HG03060 (cell line): ENCODE measurements around the gene FILIP1L.

Source experiments
- ATAC-seq: cut with Tn5 transposase; IDR thresholded peaks from one replicate; pipeline ENCODE4 v1.9.1; 2021; ENCODE audit warnings: low read depth, moderate number of reproducible peaks; ENCODE audit not compliant: unreplicated experiment

Gene FILIP1L

DNA sequence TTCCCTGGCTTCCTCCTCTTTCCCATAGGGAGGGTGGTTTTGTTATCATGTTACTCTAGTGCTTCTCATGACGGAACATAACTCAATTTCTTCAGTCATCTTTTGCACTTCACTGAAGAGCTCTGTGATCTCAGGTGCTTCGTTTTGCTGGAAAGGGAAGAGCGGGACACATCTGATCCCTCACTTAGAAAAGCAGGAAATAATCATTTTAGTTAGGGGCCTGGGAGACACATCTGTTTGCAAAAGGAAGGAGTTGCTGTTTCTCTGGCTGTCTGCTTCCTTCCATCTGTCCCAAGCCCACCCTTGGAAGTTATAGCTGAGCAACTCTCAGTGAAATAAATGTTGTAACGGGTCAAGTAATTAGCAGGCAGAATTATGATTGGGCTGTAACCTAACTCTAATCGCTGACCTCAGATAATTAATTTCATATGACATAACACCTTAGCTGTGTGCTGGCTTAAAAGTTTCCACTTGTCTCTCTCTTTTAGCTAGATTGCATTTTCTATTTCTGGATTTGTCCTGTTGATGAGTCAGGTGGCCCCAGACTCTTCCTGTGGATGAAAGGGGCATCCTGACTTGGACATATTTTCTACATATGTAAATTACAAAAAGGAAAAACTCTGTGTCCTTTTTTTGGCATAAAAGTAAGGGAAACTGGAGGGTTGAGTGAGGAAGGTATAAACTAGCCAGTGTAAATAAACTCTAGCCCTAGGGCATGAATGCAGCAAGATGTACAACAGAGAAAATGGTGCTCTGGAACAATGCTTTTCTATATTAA, 11.0 kb upstream of the FILIP1L start:
- no peak for ATAC-seq

GRCh38 chr3:100124201-100124761, 10.0 kb upstream of the FILIP1L start:
- no peak for ATAC-seq

- ATAC-seq, result no peak
These were observed 8.8 kb upstream of the FILIP1L start for GRCh38 chr3:100123112-100123511.

- no peak for ATAC-seq
These were observed 8.0 kb upstream of the FILIP1L start for GRCh38 chr3:100122321-100122720.

DNA sequence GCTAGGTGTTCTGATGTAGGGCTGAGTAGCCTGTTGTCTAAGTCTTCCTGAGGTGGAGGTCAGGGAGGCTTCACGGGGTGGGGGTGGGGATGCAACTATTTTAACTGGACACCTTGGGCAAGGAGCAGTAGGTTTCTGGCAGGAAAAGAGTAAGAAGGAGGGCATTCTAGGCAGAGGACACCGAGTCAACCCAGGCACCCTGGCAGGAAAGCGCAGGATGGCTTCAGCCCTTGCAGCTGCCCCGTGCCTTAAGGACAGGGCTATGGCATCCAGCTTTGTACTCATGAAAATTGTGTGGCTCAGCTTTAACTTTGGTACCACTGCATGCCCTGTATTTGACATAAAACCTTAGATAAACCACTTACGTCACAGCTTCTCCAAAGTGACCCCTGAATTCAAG, 6.4 kb upstream of the FILIP1L start:
- ATAC-seq, result no peak

DNA sequence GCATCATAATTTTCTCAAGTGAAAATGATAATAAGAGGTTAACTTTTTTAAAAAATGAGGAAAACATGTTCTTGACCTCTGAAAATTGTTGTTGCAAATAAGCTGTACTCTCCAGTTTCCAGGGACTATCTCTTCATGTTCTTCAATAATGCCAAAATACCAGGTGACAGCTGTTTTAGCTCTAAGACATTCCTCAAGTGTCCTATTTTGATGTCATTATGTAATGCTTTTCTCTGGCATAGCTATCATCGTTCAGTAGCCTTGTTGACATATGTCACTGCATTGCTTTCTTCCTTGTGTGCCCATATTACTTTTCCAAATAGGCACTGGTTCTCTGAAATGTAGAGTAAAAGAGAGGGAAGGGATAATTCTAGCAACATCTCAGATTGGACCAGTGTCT, 5.7 kb upstream of the FILIP1L start:
- no peak for ATAC-seq

DNA sequence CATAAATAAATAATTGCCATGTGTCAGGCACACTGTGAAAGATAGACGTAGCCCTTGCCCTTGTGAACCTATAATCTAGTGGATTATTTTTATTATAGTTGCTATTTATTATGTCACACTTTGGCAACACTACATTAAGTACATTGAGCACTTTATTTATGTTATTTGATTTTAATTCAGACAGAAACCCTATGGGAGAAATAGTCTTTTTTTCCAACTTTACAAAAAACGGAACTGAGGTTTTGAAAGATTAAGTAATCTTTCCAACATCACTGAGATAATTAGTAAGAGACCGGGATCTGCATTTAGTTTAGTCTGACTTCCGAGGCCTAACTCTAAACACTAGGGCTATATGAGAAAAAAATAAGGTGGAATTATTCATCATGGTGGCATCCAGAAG, 2.8 kb upstream of the FILIP1L start:
- no peak for ATAC-seq

DNA sequence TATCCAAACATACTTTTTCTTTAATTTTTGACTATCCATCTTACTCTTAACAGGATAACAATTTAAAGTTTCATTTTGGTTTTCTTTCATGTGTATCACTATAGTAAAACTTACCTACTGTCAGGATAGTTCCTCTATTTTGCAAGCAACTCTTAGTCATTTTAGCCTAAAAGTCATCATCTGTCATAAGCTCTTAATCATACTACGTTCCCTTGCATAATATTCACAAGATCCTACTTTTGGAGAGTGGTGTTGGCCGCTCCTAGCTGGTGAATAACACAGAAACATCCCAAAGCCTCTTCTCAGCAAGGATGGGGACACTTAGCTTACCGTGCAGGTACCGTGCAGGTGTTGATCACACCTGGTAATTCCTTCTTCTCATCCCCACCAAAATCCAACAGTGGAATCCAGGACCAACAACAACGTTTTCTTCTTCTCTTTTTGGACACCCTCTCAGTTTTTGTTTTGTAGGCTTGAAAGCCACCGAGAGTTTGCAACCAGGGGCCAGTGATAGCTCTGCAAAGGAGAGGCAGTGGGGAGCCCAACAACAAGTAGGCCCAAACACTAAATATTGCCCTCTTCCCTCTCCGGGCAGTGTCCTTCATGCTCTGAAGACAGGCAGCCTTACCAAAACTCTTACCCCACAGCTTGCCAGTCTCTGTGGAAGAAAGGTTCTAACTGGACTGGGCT, 433 bp downstream of the FILIP1L start:
- no peak for ATAC-seq

GRCh38 chr3:100111728-100112127, 2.6 kb downstream of the FILIP1L start:
- ATAC-seq, result no peak

GRCh38 chr3:100110162-100110561, 4.1 kb downstream of the FILIP1L start:
- ATAC-seq, result no peak

GRCh38 chr3:100108464-100109079, 5.7 kb downstream of the FILIP1L start:
- ATAC-seq, result no peak

DNA sequence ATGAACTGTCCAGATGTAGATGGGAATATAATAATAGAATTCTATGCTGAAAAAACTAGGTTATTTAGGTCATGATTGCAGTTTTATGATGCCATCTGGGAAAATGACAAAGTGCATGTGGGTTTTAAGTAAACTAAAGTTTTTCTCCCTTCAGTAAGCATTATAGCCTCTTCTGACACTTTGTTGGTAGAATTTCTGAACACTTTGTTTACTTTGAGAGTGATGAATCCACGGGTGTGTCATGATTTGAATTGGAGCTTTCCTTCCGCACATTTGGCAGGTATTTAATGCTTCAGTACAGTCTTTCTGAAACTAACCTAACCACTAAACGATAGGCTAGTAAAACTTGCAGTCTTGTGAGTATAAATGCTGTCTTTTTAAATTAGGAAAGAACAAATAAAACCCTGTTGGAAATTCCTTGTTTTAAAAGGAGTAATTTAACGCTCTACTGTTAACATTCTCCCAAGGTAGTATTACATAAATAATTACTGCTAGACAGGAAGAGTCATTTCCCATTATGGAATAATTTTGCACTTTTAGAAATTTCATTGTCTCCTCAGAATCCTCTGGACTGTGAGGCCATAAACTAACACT, 7.0 kb downstream of the FILIP1L start:
- ATAC-seq, result no peak

GRCh38 chr3:100106531-100107141, 7.7 kb downstream of the FILIP1L start:
- ATAC-seq, result no peak

- ATAC-seq, result no peak
These were observed 8.2 kb downstream of the FILIP1L start for GRCh38 chr3:100106094-100106493.

- ATAC-seq, result peak; percentile 33
These were observed 8.8 kb downstream of the FILIP1L start for GRCh38 chr3:100105501-100105900.

DNA sequence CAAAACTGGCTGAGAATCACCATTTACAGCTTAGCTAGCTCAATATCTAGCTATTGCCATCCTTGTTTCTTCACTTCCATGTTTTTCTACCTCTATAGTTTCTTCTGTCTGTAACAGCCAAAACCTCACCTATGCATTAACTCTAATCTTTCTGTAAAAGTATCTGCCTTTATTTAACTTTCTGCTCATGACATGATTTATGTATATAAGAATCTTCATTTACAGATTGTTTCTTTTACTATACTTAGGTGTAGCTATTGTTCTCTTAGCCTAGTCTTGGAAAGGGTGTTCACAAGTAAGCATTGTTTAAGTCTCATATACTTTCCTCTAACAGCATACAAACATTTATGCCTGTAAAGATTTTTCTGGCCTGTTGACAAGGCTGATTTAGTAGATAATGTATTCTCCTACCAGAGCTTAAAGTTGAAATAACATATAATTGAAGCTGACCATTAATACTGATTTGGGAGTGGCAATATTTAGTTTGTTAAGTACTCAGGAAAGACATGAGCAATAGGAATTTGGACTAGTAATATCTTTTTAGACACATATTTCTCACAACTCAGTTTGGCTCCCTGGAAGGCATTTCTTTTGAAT, 9.4 kb downstream of the FILIP1L start:
- ATAC-seq, result no peak

DNA sequence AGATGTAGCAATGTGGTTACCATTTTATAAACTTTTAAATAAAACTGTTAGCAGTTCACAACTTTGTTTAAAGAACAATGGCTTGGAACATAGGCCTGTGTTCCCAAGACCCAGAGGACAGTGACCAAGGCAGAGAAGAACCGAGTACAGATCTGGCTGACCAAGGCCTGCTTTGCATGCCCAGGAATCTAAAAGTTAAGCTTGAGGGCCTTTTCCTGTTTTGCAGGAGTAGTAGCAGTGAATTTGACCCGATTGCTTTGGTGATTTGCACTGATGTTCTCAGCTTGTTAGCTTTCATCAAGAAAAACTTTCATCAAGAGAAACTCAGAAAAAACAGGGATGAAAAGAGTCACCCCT, 9.9 kb downstream of the FILIP1L start:
- peak; percentile 17 for ATAC-seq

DNA sequence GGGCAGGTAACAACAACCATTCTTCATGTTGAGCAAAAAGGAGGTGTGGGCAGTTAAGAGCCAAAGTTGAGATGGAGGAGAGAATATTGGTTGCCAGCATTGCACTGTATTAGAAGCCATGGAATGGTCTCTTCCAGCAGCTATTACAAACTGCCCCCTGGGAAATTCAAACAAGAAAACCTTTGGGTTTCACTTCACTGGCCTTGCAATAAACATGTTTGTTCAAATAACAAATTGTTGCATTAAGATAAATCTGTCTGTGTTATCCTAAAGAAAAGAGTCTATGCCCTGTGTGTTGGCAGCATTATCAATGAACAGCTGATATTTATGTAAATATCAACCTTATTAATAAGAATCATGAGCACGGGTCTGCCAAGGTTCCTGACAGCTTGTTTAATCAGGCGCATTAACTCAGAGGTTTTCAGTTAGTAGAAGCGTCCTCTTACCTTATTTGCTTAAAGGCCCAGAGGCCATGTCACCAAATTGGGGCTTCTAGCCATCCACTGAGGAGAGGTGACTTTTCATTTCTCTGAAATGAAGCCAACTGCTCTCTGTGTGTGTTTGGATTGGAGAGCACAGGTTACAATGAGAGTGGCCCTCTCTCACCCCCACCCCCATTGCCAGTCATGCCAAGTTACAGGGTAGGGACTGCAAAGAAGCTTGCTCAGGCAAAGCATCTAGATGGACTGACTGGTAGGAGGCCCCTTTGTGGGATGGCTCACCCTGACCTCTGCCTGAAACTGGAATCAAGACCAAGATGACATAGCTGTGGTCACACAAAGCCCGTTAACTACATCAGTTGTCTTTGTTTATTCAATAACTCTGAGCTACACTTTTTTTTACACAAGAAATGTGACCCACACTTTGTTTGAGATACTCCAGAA, 10.5 kb downstream of the FILIP1L start:
- peak; percentile 79 for ATAC-seq

DNA sequence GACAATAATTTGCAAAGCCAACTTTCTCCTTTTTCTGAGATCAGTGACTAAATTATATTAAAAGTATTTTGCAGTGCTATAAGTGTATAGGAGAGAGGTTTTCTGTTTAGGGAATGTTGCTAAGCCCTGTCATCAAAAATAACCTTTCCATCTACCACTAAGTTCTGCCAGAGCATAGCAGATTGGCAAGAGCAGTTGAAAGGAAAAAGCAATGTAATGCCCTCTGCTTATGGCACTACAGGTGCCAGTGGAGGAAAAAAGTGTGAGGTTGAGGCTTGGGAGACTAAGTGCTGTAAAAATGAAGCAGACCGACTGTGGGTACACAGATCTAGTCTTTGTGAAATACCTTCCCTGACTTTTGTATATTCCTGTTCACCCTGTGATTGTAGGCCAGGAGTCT, 11.5 kb downstream of the FILIP1L start:
- ATAC-seq, result no peak
